Stomach (tissue), 9 donors: ENCODE measurements around the gene MRM3. TPM values are rescaled to one million over a fixed set of nuclear protein-coding genes. Genes with fewer than 3 reads are reported as not detected.
"Not testable (repeated sequence)": the region's sequence is repeated elsewhere in the genome, so short reads cannot be mapped to it uniquely, and the experiment has no call there.

Experiments used
- DNase-seq, 2 donors: peaks; one replicate each; pipeline versions ENCODE4 v3.0.0 to v3.0.0-alpha.2; 2013 to 2019
- H3K27ac ChIP-seq, 5 donors: fragments of 200-600 bp in 4 of 5; sonication (generic) in 4 of 5; one replicate each; pipeline ENCODE4 v1.5.1; 2013 to 2019; ENCODE audit warnings: mild to moderate bottlenecking in 1 of 5, moderate library complexity in 1 of 5
- H3K27me3 ChIP-seq, 3 donors: fragments of 200-600 bp; sonication (generic); one replicate each; pipeline ENCODE4 v1.5.1; 2017 to 2019; ENCODE audit warnings: mixed run types in 1 of 3
- H3K36me3 ChIP-seq, 4 donors: fragments of 200-600 bp; sonication (generic); 1 replicate in 3 of 4; 2 replicates in 1 of 4; pipeline ENCODE4 v1.5.1; 2016 to 2019
- H3K4me1 ChIP-seq, 4 donors: fragments of 200-600 bp; sonication (generic); one replicate each; pipeline ENCODE4 v1.5.1; 2016 to 2019
- H3K4me3 ChIP-seq, 4 donors: fragments of 200-600 bp; sonication (generic) in 3 of 4; one replicate each; pipeline ENCODE4 v1.5.1; 2016 to 2019; ENCODE audit warnings: mild to moderate bottlenecking in 1 of 4
- H3K9me3 ChIP-seq, 4 donors: fragments of 200-600 bp; sonication (generic); one replicate each; pipeline ENCODE4 v1.5.1; 2016 to 2019
- EP300 ChIP-seq: sonication (generic); formaldehyde crosslinking; IDR thresholded peaks from one replicate; pipeline ENCODE4 v1.6.1; 2017; ENCODE audit warnings: antibody characterized with exemption
- POLR2A ChIP-seq, 4 donors: fragments of 450-650 bp; IDR thresholded peaks; one replicate each; pipeline ENCODE4 v1.6.1; 2016; ENCODE audit warnings: antibody characterized with exemption in 4 of 4, control low read depth in 2 of 4, mild to moderate bottlenecking in 1 of 4, moderate library complexity in 1 of 4
- POLR2AphosphoS5 ChIP-seq, 3 donors: sonication (generic); formaldehyde crosslinking; IDR thresholded peaks; one replicate each; pipeline ENCODE4 v1.6.1; 2016; ENCODE audit warnings: antibody characterized with exemption in 3 of 3
- WGBS, 5 donors: extraction: QIAGEN DNeasy Blood & Tissue Kit in 3 of 5; methylation state at CpG; one replicate each; pipeline versions ENCODE4 v1.1.5 to v1.1.7; 2013 to 2018; 5-methylcytosine and 5-hydroxymethylcytosine counted together
- intact Hi-C: fragments of 100-400 bp; cut with DNase I; formaldehyde crosslinking; loops from one replicate; pipeline ENCODE4 v1.15.1; 2023; ENCODE audit warnings: low total_unique reads
- polyA plus RNA-seq, 3 donors: library from polyadenylated mRNA; stranded (reverse); fragments of 200-250 nt; gene quantifications; one replicate each; pipeline ENCODE4 v1.2.3, GENCODE V29; 2013
- total RNA-seq, 5 donors: library from RNA; depleted of rRNA; stranded (reverse); fragments of >200 nt; gene quantifications; one replicate each; pipeline versions ENCODE4 v1.1.0 to v1.2.3, GENCODE V29; 2014 to 2016
- TF ChIP-seq, protein P1 (sequence below), 7 experiments: fragments of 450-650 bp in 4 of 7; fragments of 200-600 bp in 3 of 7; sonication (generic) in 3 of 7; IDR thresholded peaks; one replicate each; pipeline ENCODE4 v1.5.1; 2016 to 2019; ENCODE audit warnings: antibody characterized with exemption in 7 of 7, control low read depth in 2 of 7, mild to moderate bottlenecking in 1 of 7
- donor health status: healthy with polysubstance abuse.
- donor health status: Bipolar disorder and iron deficiency.
- donor health status: healthy.

Gene MRM3
- total and polyA plus RNA-seq, 8 donors, result 11.2 to 69.2 (median 17.0) TPM

DNA sequence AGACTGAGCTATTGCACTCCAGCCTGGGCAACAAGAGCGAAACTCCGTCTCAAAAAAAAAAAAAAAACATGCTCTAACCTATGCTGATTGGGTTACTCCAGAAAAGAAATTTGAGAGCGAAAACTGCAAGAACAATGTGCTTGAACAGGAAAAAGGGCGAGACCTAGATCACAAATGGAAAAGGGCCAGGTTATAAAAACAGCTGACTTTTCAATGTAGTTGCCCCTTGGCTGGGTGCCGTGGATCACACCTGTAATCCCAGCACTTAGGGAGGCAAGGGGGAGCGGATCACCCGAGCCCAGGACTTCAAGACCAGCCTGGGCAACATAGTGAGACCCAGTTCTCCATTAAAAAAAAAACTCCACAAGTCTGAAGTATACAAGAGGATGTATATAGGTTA lies 48.8 kb downstream of the MRM3 start:
- TF ChIP-seq, protein P1, sequence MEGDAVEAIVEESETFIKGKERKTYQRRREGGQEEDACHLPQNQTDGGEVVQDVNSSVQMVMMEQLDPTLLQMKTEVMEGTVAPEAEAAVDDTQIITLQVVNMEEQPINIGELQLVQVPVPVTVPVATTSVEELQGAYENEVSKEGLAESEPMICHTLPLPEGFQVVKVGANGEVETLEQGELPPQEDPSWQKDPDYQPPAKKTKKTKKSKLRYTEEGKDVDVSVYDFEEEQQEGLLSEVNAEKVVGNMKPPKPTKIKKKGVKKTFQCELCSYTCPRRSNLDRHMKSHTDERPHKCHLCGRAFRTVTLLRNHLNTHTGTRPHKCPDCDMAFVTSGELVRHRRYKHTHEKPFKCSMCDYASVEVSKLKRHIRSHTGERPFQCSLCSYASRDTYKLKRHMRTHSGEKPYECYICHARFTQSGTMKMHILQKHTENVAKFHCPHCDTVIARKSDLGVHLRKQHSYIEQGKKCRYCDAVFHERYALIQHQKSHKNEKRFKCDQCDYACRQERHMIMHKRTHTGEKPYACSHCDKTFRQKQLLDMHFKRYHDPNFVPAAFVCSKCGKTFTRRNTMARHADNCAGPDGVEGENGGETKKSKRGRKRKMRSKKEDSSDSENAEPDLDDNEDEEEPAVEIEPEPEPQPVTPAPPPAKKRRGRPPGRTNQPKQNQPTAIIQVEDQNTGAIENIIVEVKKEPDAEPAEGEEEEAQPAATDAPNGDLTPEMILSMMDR (IDR thresholded peaks at IDR 0.05), result no peak
- TF ChIP-seq POLR2AphosphoS5 (IDR thresholded peaks at IDR 0.05) (no peak), POLR2A (IDR thresholded peaks at IDR 0.05) (no peak), EP300 (no peak)
- WGBS, 5 donors, result 84 to 87% (median 85%) methylated on average over 7 of the region's 7 CpGs
- H3K4me1 ChIP-seq, result peaks cover 0 to 9% (median under 1%) of the 10 kb centered on the region in 4 donors
- intact Hi-C loops, result no loop called here
- H3K9me3 ChIP-seq, result peaks cover 0 to 4% (median 0%) of the 10 kb centered on the region in 4 donors
- H3K36me3 ChIP-seq, result peaks cover 0 to 2% (median under 1%) of the 10 kb centered on the region in 4 donors
- H3K27ac ChIP-seq, result no peak overlapping the region
- no peak for DNase-seq
- H3K27me3 ChIP-seq, result no peaks in the 10 kb centered on the region
- no peak overlapping the region for H3K4me3 ChIP-seq

DNA sequence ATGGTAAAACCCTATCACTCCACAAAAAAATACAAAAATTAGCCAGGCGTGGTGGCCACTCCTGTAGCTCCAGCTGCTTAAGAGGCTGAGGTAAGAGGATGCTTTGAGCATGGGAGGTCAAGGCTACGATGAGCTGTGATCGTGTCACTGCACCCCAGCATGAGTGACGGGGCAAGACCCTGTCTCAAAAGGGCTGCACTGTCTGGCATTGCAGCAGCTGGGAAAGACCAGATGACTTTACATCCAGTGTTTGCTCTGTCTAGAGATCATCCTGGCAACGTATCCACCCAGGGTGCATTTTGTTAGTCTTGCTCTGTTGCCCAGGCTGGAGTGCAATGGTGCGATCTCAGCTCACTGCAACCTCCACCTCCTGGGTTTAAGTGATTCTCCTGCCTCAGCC lies 52.0 kb downstream of the MRM3 start:
- intact Hi-C loops, result no loop called here
- Histone ChIP-seq H3K9me3 (peaks cover 0 to 4% (median 0%) of the 10 kb centered on the region in 4 donors), H3K4me1 (peaks cover 0 to 9% (median 2%) of the 10 kb centered on the region in 4 donors), H3K4me3 (no peak overlapping the region), H3K36me3 (no peaks in the 10 kb centered on the region), H3K27ac (peak overlapping the region in 1 of 5 donors; percentile 63), H3K27me3 (no peaks in the 10 kb centered on the region)
- 70 to 88% (median 85%) methylated on average over 3 to 6 of the region's 6 CpGs for WGBS, 5 donors
- TF ChIP-seq POLR2AphosphoS5 (IDR thresholded peaks at IDR 0.05) (no peak), EP300 (no peak), POLR2A (IDR thresholded peaks at IDR 0.05) (no peak)
- TF ChIP-seq, protein P1 (IDR thresholded peaks at IDR 0.05), result no peak
- DNase-seq, result no peak

DNA sequence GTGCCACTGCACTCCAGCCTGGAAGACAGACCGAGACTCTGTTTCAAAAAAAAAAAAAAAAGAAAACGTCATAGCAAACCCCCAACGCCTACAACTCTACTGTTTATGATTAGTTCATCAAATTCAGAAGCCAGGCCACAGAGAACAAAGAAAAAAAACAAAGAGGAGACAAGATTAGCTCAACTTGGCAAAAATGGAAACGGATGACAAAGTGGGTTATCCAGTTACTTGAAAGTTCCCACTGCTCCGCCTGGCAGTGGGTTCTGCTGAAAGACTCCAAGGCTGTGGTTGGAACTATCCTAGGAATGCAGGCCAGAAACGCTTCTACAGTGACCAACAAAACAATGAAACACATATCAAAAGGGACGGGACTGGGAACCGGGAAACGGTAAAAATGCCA lies 53.1 kb downstream of the MRM3 start:
- peak in 1 of 2 donors; percentile 67 for DNase-seq
- H3K27ac ChIP-seq, result peak overlapping the region in 4 of 5 donors; percentile 35 to 63 (median 50)

DNA sequence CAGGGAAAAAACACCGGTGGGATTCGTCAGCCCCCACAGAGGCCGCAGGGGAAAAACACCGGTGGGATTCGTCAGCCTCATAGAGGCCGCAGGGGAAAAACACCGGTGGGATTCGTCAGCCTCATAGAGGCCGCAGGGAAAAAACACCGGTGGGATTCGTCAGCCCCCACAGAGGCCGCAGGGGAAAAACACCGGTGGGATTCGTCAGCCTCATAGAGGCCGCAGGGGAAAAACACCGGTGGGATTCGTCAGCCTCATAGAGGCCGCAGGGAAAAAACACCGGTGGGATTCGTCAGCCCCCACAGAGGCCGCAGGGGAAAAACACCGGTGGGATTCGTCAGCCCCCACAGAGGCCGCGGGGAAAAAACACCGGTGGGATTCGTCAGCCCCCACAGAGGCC lies 53.6 kb downstream of the MRM3 start:
- H3K9me3 ChIP-seq, DNase-seq, H3K4me1 ChIP-seq, H3K4me3 ChIP-seq, H3K36me3 ChIP-seq, intact Hi-C loops, H3K27me3 ChIP-seq: not testable (repeated sequence)
- peak overlapping the region in 4 of 5 donors; percentile 48 to 63 (median 56) for H3K27ac ChIP-seq
- 83 to 85% (median 85%) methylated on average over 7 to 11 of the region's 27 CpGs; no CpG with 5 or more reads in 2 of the 5 donors for WGBS, 5 donors

More for the DNA sequence above, 53.1 kb downstream of the MRM3 start:
- peaks cover 0 to 4% (median 0%) of the 10 kb centered on the region in 4 donors for H3K9me3 ChIP-seq
- H3K4me1 ChIP-seq, result peaks cover 0 to 9% (median 2%) of the 10 kb centered on the region in 4 donors
- no peak overlapping the region for H3K4me3 ChIP-seq
- TF ChIP-seq, protein P1 (IDR thresholded peaks at IDR 0.05), result no peak
- peak in 1 of 3 donors; percentile 28 for TF ChIP-seq POLR2AphosphoS5 (IDR thresholded peaks at IDR 0.05)
- no peaks in the 10 kb centered on the region for H3K36me3 ChIP-seq
- 48 to 75% (median 66%) methylated on average over 9 of the region's 9 CpGs for WGBS, 5 donors
- intact Hi-C loops, result no loop called here
- H3K27me3 ChIP-seq, result no peaks in the 10 kb centered on the region

DNA sequence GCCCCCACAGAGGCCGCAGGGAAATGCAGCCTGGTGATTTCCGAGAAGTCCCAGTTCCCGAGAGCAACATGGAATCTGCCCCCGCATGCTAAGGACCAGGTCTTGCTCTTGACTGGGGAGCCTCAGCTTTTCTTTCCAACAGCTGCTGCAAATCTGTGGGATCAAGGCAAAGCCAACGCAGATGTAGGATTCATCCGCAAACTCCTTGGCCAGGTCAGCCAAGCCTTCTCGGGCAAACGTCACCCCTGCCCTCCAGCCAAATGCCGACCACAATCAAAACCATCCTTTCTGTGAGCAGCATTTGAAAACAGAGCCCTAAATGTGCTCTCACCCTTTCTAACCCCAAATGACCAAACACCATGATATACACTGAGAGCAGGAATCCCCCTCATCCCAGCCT lies 54.0 kb downstream of the MRM3 start:
- TF ChIP-seq POLR2AphosphoS5 (IDR thresholded peaks at IDR 0.05) (no peak), EP300 (no peak), POLR2A (IDR thresholded peaks at IDR 0.05) (no peak)
- TF ChIP-seq, protein P1 (IDR thresholded peaks at IDR 0.05), result no peak
- intact Hi-C loops, result no loop called here
- Histone ChIP-seq H3K4me3 (no peak overlapping the region), H3K4me1 (peaks cover 0 to 9% (median 2%) of the 10 kb centered on the region in 4 donors), H3K36me3 (no peaks in the 10 kb centered on the region), H3K9me3 (peaks cover 0 to 4% (median 0%) of the 10 kb centered on the region in 4 donors), H3K27me3 (no peaks in the 10 kb centered on the region), H3K27ac (peak overlapping the region in 4 of 5 donors; percentile 38 to 63 (median 54))
- DNase-seq, result no peak
- WGBS, 5 donors, result 69 to 84% (median 76%) methylated on average over 8 to 9 of the region's 9 CpGs
